Thoracic aorta (tissue), 2 donors: Measurements from ENCODE around the gene DROSHA. TPM values are rescaled to one million over a fixed set of nuclear protein-coding genes. Genes with fewer than 3 reads are reported as not detected.
A peak's percentile ranks its signal among the peaks of the same experiment; 100 is the strongest.

ENCODE experiments used
- ATAC-seq: fragments of 150-250 bp; one replicate; pipeline ENCODE4 v1.8.0; 2017; ENCODE audit warnings: low read depth; ENCODE audit not compliant: insufficient number of reproducible peaks, low FRiP score
- DNase-seq: peaks from one replicate; pipeline ENCODE4 v3.0.0-alpha.2; 2020; ENCODE audit warnings: low spot score
- H3K27ac ChIP-seq, 2 donors: fragments of 200-600 bp; sonication (generic); 1 replicate in 1 of 2; 2 replicates in 1 of 2; pipeline ENCODE4 v1.5.1; 2016; ENCODE audit warnings: mild to moderate bottlenecking in 2 of 2, moderate library complexity in 2 of 2
- H3K27me3 ChIP-seq: fragments of 200-600 bp; sonication (generic); replicated peaks from 2 replicates; pipeline ENCODE4 v1.6.0; 2016; ENCODE audit warnings: mild to moderate bottlenecking; ENCODE audit not compliant: insufficient read depth
- H3K36me3 ChIP-seq: fragments of 200-600 bp; sonication (generic); one replicate; pipeline ENCODE4 v1.5.1; 2016
- H3K4me1 ChIP-seq, 2 donors: fragments of 200-600 bp; sonication (generic); 1 replicate in 1 of 2; 2 replicates in 1 of 2; pipeline versions ENCODE4 v1.5.1 to v1.6.0; 2016; ENCODE audit warnings: low read depth in 2 of 2, mild to moderate bottlenecking in 1 of 2; ENCODE audit not compliant: control insufficient read depth in 1 of 2
- H3K4me3 ChIP-seq: fragments of 200-600 bp; sonication (generic); 2 replicates; pipeline ENCODE4 v1.5.1; 2016; ENCODE audit warnings: mild to moderate bottlenecking
- H3K9me3 ChIP-seq: fragments of 200-600 bp; sonication (generic); 2 replicates; pipeline ENCODE4 v1.5.1; 2016
- total RNA-seq, 2 donors: library from RNA; depleted of rRNA; stranded (reverse); fragments of >200 nt; gene quantifications; one replicate each; pipeline versions ENCODE4 v1.1.0 to v1.2.3, GENCODE V29; 2016
- TF ChIP-seq, protein P1 (sequence below): fragments of 200-600 bp; sonication (generic); IDR thresholded peaks from one replicate; pipeline ENCODE4 v1.5.1; 2019; ENCODE audit warnings: antibody characterized with exemption

The DROSHA gene
- total RNA-seq, 2 donors from 2014 or later = 28.8 to 70.7 TPM

DNA sequence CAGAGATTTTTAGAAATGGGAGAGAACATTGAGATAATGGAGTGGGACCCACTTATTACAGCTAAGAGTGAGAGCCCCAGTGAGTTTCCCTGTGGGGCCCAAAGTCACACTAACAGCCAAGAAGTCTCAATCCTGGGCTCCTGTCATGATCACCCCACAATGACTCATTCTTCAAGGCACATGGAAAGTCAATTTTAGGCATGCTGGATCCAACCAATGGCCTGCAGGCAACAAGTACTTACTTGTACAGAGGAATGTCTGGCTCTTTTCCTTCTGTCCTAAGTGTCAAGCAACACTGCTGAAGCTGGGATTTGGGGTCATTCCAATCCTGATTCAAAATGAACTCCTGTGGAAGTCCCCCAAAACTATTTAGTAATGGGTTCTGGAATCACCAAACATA is 123.1 kb downstream of the DROSHA start:
- ATAC-seq (no peak), DNase-seq (no peak)
- no peaks in the 10 kb centered on the region for H3K4me1 ChIP-seq
- H3K27me3 ChIP-seq = no peaks in the 10 kb centered on the region
- no peak overlapping the region for H3K4me3 ChIP-seq
- peaks cover 13% of the 10 kb centered on the region for H3K36me3 ChIP-seq
- no peak overlapping the region for H3K27ac ChIP-seq
- TF ChIP-seq, protein P1, sequence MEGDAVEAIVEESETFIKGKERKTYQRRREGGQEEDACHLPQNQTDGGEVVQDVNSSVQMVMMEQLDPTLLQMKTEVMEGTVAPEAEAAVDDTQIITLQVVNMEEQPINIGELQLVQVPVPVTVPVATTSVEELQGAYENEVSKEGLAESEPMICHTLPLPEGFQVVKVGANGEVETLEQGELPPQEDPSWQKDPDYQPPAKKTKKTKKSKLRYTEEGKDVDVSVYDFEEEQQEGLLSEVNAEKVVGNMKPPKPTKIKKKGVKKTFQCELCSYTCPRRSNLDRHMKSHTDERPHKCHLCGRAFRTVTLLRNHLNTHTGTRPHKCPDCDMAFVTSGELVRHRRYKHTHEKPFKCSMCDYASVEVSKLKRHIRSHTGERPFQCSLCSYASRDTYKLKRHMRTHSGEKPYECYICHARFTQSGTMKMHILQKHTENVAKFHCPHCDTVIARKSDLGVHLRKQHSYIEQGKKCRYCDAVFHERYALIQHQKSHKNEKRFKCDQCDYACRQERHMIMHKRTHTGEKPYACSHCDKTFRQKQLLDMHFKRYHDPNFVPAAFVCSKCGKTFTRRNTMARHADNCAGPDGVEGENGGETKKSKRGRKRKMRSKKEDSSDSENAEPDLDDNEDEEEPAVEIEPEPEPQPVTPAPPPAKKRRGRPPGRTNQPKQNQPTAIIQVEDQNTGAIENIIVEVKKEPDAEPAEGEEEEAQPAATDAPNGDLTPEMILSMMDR = no peak
- no peaks in the 10 kb centered on the region for H3K9me3 ChIP-seq

DNA sequence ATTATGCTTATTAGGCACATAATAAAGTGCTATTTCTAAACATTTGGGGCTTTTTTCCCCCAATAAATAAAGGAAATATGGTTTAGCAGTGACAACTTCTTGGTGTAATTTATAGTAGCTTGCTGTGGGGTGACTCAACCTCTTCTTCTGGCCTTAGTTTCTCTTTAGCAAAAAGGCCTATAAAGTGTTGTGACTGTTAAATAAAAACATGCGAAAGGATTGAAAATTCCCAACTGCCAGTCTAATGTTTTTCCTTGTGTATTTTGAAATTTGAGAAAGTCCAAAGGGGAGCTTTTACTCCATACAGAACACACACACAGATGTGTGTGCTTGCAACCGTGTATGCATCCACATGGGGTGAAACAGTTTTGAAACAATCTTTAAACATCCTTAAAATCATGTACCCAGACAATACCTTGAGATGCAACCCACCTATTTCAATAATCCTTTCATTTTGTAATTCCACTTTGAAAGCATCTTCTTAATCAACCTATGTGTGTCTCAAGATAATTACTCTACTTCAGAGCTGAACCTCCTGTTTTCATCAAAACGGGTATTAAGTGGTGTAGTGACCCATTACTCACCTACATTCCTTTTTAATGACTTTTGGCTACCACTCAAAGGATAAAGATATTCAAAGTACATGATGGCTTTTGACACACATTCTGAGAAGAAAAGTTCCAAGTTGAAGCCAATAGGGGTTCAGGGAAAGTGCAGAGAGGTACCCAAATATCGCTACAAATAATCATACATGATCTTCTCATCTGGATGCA is 123.8 kb downstream of the DROSHA start:
- Histone ChIP-seq H3K36me3 (peaks cover 13% of the 10 kb centered on the region), H3K9me3 (no peaks in the 10 kb centered on the region), H3K27ac (no peak overlapping the region), H3K4me1 (no peaks in the 10 kb centered on the region), H3K27me3 (no peaks in the 10 kb centered on the region), H3K4me3 (no peak overlapping the region)
- ATAC-seq (no peak), DNase-seq (no peak)
- TF ChIP-seq, protein P1 = no peak

DNA sequence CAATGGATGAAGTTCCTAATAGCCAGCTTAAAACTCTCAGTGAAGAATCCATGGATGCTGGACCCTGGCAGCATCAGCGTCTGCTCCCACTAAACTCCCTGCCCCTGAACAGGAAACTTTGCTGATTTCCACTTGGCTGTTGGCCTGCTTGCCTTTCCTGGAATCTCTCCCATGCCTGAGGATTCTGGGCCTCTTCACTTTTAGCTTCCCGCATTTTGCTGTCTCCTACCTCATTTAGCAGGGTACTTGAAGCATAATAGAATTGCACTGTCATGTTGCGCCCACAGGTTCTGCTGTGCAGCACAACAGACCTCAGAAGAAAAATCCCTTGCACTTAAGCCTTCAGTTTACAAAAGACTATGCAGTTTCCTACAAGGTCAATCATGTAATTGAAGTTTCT is 127.6 kb downstream of the DROSHA start:
- H3K9me3 ChIP-seq = no peaks in the 10 kb centered on the region
- no peak overlapping the region for H3K4me3 ChIP-seq
- ATAC-seq = no peak
- no peak for DNase-seq
- no peaks in the 10 kb centered on the region for H3K27me3 ChIP-seq
- peaks cover 19% of the 10 kb centered on the region for H3K36me3 ChIP-seq
- no peaks in the 10 kb centered on the region for H3K4me1 ChIP-seq
- no peak overlapping the region for H3K27ac ChIP-seq
- TF ChIP-seq, protein P1 = no peak

DNA sequence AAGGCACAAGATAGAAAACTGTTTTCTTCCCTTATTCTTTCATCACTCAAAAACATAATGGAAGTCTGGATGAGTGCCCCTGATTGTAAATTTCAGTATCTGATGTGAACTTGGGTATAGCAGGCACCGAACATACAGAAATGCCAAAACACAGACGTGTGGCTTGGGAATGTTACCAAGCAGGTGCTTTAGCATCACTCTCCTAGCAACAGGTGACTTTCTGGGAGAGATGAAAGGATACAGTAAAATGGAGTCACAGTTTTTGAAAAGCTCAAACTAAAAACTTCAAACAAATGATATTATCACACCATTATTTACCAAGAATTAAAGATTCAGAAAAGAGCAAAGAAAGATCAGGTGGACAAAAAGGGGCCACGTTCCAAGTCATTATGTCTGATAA is 130.2 kb downstream of the DROSHA start:
- no peaks in the 10 kb centered on the region for H3K9me3 ChIP-seq
- no peak overlapping the region for H3K27ac ChIP-seq
- no peak for DNase-seq
- H3K27me3 ChIP-seq = no peaks in the 10 kb centered on the region
- ATAC-seq = no peak
- peaks cover 13% of the 10 kb centered on the region for H3K36me3 ChIP-seq
- H3K4me1 ChIP-seq = peaks cover 0 to 7% of the 10 kb centered on the region in 2 donors
- TF ChIP-seq, protein P1 = no peak
- H3K4me3 ChIP-seq = no peak overlapping the region

DNA sequence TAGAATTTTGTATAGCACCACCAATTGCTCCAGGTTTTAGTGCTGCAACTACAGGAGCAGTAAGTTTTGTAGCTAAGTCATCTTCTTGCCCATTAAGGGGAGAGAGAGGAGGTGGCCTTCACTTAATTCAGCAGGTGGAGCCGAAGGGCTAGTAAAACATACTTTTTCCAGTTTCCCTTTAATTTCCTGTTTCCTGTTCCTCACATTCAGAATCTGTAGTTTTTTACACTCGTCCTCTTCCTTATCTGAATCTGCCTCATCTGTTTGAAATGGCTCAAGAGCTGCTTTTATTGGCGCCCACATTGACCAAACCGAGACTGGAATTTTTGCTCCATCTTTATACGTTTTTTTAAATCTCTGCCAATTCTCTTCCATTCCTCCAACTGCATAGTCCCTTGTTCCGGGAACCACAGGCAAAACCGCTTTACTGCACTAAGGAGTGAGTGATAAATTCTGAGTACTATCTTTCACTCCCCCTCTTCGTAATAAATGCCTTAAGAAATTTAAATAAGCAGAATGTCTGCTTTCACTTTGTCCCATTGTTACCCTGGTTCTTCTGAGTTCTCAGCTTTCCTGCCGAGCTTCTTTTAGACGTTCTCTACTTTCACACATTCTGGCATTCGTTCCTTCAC is 133.9 kb downstream of the DROSHA start:
- DNase-seq (no peak), ATAC-seq (no peak)
- Histone ChIP-seq H3K27ac (no peak overlapping the region), H3K4me1 (peaks cover 0 to 7% of the 10 kb centered on the region in 2 donors), H3K27me3 (no peaks in the 10 kb centered on the region), H3K4me3 (peak overlapping the region; percentile 12), H3K9me3 (no peaks in the 10 kb centered on the region), H3K36me3 (peaks cover 5% of the 10 kb centered on the region)
- TF ChIP-seq, protein P1 = no peak
